GM19035 (cell line): Measurements from ENCODE around the gene TBR1.

Experiments
- ATAC-seq: cut with Tn5 transposase; IDR thresholded peaks from one replicate; pipeline ENCODE4 v1.9.1; 2021; ENCODE audit not compliant: unreplicated experiment

Gene TBR1

DNA sequence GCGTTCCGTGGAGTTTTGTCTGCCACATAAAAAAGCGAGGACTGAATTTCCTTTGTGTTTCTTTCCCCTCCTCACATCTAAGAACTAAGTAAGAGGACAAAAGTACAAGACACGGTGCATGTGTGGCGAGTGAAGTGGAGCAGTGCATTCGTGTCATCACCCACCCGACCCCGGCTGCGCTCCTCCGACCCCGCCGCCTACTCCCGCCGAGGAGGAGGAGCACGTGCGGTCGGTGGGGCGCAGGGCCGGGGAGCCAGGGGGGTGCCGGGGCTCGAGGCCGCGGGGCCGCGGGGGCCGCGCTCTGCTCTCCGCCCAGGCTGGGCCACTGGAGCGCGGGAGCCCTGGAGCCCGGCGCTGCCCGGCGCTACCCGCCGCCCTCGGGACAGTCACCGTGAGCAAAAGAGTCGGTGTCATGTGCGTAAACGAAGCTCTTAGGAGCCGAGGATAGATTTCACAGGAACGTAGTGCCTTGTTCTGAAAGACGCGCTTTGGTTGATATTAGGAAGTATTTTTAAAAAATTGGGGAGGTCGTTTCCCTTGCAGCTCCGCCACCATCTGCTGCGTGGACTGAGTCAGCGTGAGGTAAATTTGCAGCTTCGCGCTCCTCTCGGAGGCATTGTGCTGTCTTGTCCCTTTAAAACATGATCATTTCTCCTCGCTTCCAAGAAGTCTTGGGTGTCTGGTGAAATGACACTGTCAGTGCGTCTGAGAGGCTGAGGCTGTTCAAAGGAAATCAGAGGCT is 11.0 kb downstream of the TBR1 start:
- no peak for ATAC-seq

DNA sequence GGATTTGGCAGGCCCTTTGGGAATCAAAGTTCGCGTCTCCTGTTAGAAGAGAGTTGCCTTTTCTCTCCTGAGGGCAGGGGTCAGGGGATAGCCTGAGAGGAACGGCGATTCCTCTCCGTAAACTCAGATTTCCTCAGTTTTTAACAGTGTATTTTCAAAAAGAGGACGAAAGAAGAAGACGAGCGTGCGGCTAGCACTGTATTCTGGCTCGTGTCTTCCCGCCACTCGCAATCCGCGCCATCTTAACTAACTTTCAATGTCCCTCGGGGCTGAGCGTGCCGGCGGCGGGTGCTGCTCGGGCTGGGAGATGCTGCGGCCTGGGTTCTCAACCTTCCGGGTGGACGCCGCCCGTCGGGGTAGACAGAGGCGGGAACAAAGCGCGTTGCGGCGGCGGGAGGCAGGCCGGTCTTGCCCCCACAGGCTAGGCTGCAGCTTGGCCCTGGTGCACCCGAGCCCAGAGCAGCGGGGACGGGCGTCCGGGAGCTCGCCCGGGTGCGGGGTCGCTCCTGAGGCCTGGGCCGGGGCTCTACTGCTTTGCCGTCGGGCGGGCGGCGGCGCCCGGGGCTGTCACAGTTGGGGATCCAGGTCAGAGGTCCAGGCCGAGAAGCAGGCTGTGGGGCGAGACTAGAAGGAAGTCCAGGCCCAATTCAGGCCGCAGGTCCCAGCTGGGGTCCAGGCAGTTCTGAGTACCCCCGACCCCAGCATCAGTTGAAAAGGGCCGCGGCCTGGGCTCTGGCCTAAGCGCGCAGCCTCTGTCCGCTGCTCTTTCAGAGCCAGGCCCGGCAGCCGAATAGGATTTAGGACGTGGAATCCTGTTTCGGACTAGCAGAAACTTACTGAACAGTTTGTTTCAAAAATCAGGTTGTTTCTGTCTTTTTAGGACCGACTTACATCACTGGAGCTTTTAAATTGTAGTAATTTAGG is 11.8 kb downstream of the TBR1 start:
- ATAC-seq: no peak

DNA sequence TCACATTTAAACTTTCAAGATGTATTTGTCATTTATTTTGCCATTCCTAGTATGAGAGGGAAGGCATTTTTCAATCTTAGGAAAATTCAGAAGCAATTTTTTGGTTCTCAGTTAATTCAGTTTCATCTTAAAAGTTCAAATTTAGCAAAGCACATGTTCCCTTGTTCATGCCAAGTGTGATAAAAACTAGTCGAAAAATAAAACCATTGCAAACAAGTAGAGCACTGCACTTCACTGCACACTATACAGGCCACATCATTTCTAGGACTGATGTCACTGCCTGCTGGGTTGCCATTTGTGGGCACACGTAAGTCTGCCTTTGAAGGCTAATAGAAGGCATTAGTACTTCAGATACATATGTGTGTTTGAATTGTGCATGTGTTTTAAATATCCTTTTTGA is 14.3 kb downstream of the TBR1 start:
- ATAC-seq: no peak

DNA sequence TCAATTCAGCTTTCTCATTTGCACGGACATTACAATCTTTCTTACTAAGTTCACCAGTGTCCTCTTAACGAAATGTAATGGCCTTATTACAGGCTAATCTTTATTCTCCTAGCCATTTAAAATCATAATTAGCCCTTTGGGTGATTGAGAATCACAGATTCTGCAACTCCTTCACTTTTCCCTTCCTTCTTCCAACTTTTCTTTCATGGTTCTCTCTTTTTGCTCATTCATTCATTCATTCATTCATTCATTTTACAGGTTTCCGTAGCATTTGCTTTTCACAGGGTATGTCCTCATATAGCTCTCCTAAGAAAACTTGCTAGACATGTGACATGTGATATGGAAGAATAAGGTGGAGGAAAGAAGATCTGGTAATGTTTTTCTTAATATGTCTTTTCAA is 16.0 kb downstream of the TBR1 start:
- ATAC-seq: no peak

DNA sequence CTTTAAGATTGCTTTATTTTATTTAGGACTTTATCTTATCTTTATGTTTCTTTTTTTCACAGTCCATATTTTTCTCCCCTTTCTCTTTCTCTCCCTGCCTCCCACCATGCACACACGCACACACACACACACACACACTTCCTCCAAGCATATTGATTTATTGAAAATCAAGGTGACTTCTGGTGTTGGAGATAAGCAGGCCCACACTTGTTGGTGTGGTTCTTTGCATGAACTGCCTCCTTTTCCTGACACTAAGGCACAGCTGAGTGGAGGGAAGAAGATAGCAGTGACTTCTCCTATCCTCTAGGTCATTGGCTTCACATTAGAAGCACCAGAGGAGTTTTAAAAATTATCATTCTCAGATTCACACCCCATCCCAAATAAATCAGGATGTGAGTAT is 18.0 kb downstream of the TBR1 start:
- ATAC-seq: no peak

DNA sequence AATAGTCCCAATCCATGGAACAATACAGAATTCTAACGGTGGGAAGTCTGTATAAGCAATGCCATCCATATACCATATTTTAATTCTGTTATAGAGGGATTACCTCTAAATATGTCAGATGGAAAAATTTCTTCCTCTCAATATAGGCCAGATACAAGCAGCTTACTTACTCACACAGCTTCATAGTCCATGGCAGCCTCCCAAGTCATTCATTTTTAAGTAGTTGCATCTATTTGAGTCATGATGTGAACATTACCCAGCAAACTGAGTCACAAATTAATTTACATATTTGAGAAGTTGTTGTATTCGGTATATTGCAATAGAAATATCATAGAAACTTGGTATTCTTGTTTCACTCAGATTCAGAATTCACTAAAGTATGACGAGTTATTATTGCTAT is 20.3 kb downstream of the TBR1 start:
- no peak for ATAC-seq

DNA sequence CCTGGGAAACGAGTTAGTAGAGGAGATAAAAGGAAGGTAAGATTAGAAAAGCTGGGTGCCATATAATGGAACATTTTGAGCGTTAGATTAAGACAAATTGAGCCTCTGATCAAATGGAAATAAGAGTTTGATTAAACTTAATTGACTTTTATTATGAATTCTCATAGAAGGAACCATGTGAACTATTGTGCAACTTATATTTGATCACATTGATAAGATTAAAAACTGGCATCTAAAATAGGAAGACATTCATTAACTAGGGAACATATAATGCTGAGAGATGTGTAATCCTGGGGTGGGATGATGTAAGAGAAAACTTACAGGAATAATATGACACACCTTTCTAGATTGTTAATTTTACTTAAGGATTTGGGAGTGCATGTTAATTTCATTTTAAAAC is 22.5 kb downstream of the TBR1 start:
- ATAC-seq: no peak

DNA sequence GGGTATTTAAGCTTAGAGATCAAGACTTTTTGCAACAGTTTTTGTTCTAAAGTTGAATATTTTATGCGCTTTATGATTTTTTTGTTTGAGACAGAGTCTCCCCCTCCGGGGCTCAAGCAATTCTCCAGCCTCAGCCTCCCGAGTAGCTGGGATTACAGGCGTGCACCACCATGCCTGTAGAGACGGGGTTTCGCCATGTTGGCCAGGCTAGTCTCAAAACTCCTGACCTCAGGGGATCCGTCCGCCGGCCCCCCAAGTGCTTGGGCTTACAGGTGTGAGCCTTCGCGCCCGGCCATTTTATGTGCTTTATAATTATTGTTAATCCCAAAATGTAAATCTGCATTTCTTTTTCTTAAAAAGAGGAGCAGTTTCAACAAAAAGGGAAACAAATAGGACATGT is 29.0 kb downstream of the TBR1 start:
- ATAC-seq: no peak

DNA sequence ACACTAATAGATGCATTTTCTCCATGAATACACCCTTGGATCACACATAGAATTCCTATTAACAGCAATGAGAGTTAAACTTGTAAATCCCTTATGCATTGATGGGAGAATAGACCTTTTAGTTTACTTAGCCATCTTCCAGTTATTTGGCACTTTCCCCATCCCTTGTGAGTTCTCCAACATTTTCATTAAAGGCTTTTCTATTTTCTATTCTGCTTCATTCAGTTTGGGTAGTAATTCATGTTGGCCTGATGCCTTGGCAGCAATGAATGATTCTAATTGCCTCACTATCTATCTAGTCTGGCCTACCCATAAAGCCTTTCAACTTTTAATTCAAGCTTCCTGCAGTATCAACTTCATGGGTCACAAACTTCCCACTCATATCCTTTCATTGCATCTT is 32.3 kb downstream of the TBR1 start:
- no peak for ATAC-seq

DNA sequence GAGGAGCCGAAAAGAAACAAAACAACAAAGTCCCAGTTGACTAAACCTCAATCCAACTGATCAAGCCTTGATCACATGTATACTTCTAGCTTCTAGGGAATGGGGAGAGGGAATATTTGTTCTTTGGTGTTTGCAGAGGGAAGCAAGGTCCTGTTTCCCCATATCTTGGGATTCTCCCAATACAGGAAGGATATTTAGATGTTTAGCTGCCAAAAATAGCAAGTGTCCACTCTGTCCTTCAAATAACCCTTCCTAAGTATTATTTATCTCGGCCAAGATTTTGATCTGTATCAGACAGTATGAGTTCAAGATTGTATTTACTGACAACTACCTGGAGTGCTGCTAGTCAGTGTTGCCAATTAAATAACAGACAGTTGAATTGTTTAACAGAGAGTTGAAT is 55.5 kb downstream of the TBR1 start:
- no peak for ATAC-seq

DNA sequence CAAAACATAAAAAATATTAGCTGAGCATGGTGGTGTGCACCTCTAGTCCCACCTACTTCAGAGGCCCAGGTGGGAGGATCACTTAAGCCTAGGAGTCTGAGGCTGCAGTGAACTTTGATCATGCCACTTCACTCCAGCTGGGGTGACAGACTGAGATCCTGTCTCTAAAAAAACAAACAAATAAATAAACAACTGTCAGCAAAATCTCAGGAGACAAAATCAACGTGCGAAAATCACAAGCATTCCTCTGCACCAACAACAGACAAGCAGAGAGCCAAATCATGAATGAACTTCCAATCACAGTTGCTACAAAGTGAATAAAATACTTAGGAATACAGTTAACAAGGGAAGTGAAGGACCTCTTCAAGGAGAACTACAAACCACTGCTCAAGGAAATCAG is 58.8 kb downstream of the TBR1 start:
- ATAC-seq: no peak
